Upper lobe of left lung (tissue), 4 donors: ENCODE results near the gene SYDE1.

Experiments used
- CTCF ChIP-seq, 6 experiments: fragments of 450-650 bp in 4 of 6; fragments of 200-600 bp in 2 of 6; sonication (generic) in 2 of 6; IDR thresholded peaks; one replicate each; pipeline ENCODE4 v1.5.1; 2016 to 2019; ENCODE audit warnings: antibody characterized with exemption in 6 of 6
- EP300 ChIP-seq, 4 donors: sonication (generic); formaldehyde crosslinking; IDR thresholded peaks; one replicate each; pipeline ENCODE4 v1.5.1; 2017; ENCODE audit warnings: antibody characterized with exemption in 4 of 4, control low read depth in 2 of 4

DNA sequence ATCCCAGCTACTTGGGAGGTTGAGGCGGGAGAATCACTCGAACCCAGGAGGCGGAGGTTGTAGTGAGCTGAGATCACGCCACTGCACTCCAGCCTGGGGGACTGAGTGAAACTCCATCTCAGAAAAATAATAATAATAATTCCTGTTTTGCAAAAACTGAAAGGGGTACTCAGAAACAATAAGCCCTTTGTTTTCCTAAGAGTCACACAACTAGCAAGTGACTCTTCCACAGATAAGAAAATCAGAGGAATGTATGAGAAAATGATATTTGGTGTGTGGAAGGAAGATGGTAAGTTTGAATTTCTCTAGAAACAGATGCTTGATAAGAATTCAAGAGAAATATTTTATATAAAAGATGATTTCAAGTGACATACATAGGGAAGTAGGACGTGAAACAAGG, 35.1 kb downstream of the SYDE1 start:
- no peak for TF ChIP-seq EP300 (IDR thresholded peaks at IDR 0.05)
- TF ChIP-seq CTCF (IDR thresholded peaks at IDR 0.05), result no peak
